ENCODE measurements around the gene CFAP54.

DNA sequence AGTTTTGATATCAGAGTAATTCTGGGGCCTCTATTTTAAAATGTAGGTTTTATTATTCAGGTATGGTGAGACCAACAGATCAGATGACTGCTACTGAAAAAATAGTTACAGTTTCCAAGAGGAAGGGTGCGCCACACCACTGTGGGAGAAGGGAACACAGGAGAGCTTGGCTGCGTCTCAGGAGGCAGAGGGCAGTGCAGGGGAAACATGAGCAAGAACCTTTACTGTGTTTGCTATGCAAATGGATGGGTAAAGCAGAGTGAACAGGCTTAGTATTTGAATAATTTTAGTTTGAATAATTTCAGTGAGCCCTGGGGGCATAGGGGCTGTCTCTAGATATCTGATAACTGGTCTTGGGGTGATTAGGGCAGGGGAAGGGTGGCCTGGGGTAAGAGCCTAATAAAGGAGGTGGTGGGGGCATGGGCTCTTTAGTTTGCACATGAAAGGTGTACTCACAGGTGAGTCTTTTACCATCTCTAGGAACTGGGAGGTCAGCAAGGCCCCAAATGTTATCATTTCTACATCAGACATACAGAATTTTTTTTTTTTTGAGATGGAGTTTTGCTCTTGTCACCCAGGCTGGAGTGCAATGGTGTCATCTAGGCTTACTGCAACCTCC is 220.9 kb downstream of the CFAP54 start:
- TF ChIP-seq POLR2A (IDR thresholded peaks at IDR 0.05; ENCODE audit: low read depth, low read length) (no peak), POLR2AphosphoS5 (IDR thresholded peaks at IDR 0.05; ENCODE audit: low read depth, low read length) (no peak), TAF1 (IDR thresholded peaks at IDR 0.05; ENCODE audit: borderline replicate concordance, low read depth, low read length) (no peak)
